Stimulated activated CD4-positive, alpha-beta T cell treated with anti-CD3 and anti-CD28 coated beads, Interleukin-12 subunit alpha, Interleukin-12 subunit beta, amount 100 ng/mL, for 4 hours (primary cell): ENCODE results near the gene SLC12A7.
"Not testable (repeated sequence)": the region's sequence is repeated elsewhere in the genome, so short reads cannot be mapped to it uniquely, and the experiment has no call there.

Experiments used
- DNase-seq: peaks from one replicate; pipeline ENCODE4 v3.0.0-alpha.2; 2020

The SLC12A7 gene

DNA sequence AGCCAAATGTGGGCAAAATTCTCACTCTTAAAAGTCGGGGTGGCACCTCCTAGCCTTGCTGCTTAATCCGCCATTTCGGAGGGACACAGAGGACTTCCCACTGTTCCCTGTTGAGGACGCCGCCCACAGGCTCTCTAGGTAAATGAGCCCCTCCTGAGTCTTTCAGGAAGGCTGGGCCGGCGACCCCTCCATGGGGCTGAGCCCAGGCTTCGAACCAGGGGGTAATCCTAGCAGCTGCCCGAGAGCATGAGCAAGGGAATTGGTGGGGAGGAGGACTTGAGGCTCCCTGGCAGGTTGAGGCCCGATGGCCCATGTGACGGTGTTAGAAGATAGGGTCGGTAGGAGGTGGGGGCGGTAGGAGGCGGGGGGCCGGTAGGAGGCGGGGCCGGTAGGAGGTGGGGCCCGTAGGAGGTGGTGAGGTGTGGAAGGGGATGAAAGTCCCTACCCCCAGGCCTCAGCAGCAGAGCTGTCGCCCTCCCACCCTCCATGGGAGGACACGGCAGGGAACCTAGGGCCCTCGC, 17.1 kb downstream of the SLC12A7 start:
- DNase-seq: no peak

DNA sequence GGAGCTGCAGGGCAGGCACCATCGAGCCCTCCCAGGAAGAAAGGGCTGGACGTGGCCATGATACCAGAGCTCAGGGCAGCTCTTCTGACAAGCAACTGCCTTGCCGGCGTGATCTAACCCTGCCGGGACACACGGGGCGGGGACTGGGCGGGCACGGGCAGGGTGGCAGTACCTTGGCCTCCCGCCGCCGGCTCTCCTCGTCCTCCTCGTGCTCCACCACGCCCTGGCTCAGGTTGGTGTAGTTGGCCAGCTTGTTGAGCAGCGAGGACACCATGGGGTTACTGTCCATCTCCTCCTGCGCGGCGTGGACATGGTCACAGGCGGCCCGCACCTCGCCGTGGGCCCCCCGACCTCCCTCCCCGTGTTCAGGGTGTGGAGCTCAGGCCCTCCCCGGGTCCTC, 18.5 kb downstream of the SLC12A7 start:
- DNase-seq: no peak

GRCh38 chr5:1092122-1092521, 19.7 kb downstream of the SLC12A7 start:
- DNase-seq: no peak

GRCh38 chr5:1091632-1092031, 20.2 kb downstream of the SLC12A7 start:
- DNase-seq: no peak

- no peak for DNase-seq
These were observed 21.3 kb downstream of the SLC12A7 start for GRCh38 chr5:1090538-1090937.

- no peak for DNase-seq
These were observed 22.2 kb downstream of the SLC12A7 start for GRCh38 chr5:1089621-1090040.

DNA sequence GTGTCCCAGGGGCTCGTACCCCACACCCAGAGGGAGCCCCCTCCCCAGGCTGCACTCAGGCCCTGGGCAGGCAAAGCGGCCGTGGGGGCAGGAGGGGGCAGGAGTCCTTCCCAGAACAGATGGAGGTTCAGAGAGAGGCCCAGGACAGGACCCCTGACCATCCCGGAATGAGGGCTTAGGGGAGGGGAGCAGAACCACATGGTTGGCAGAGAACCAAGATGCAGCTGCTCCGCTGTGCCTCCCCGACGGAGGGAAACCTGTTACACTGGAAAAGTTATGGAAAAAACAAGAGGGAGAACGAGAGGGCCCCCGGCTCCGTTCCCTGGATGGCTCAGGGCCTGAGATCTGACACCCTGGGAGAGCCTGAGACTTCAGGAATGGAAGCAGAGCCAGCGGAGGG, 22.7 kb downstream of the SLC12A7 start:
- no peak for DNase-seq

DNA sequence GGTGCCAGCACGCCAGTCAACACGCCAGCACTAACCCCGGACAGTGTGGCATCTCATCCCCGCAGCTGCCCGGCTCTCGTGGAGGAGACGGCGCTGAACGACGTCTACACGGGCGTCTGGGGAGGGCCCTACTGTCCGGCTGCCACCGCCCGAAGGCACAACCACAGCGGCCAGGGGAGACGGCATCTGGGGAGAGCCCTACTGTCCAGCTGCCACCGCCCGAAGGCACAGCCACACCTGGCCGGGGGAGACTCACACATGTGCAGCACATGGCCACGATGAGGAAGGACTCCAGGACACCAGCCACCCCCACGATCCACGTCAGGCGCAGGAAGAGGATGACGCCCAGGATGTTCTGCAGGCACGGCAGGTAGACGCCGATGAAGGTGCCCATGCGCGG, 23.1 kb downstream of the SLC12A7 start:
- no peak for DNase-seq

DNA sequence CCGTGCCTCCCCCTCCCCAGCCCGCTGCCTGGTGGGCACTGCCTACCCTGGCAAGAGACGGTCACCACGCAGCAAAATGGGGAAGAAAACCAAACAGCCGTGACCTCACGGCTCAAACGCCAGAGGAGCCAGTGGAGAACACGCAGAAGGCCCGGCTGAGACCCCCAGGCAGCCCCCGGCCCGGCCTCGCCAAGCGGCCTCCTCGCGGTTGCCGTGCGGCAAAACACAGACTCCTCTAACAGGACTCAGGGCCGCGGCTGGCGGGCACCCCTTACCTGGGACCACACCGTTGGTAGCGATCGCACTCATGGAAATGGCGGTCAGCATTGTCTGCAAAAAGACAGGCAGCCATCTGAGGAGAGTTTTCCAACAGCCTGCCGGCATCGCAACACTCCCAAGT, 23.8 kb downstream of the SLC12A7 start:
- DNase-seq: no peak

- DNase-seq: no peak
These were observed 24.4 kb downstream of the SLC12A7 start for GRCh38 chr5:1087428-1087827.

DNA sequence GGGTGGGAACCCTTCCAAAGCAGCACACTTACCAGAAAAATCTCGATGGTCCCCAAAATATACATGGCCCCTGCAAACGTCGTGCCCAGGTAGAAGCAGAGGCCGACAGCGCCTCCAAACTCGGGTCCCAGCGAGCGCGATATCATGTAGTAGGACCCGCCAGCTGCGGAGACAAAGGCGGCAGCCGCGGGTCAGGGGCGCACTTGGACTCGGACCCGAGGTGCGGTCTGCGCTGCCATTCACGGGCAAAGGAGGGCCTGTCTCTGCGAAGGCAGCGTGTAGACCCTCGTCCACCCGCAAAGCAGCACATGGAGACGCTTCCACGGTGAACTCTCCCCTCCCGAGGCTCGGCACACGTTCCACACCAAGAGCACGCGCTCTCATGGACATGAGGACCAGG, 25.0 kb downstream of the SLC12A7 start:
- no peak for DNase-seq

DNA sequence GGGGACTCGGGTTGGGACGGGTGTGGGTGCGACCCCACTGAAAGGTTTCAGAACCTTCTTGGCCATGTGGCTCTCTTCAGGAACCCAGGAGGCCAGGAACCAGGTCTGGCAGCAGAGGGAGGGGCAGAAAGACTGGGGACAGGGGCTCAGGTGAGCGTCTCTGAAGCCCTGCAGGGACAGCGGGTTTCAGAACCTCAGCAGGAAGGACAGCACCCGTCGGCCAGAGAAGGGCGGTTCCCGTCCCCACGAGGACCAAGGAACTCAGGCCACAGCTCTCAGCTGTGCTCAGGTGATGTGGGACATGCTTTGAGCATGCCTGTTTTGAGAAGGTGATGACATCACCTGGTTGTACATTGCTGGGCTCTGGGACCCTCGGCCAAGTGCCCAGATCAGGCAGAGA, 25.7 kb downstream of the SLC12A7 start:
- no peak for DNase-seq

- DNase-seq: no peak
These were observed 26.5 kb downstream of the SLC12A7 start for GRCh38 chr5:1085391-1085790.

GRCh38 chr5:1083823-1084605, 27.8 kb downstream of the SLC12A7 start:
- no peak for DNase-seq

DNA sequence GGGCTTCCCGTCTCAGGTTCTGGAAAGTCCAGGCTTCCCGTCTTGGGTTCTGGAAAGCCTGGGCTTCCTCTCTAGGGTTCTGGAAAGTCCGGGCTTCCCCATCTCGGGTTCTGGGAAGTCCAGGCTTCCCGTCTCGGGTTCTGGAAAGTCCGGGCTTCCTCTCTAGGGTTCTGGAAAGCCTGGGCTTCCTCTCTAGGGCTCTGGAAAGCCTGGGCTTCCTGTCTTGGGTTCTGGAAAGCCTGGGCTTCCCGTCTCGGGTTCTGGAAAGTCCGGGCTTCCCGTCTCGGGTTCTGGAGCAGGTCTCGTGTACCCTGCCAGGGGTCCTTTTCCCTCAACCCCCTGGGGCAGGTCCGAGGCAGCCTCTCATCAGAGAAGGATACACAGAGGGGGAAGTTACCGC, 28.8 kb downstream of the SLC12A7 start:
- DNase-seq: not testable (repeated sequence)

DNA sequence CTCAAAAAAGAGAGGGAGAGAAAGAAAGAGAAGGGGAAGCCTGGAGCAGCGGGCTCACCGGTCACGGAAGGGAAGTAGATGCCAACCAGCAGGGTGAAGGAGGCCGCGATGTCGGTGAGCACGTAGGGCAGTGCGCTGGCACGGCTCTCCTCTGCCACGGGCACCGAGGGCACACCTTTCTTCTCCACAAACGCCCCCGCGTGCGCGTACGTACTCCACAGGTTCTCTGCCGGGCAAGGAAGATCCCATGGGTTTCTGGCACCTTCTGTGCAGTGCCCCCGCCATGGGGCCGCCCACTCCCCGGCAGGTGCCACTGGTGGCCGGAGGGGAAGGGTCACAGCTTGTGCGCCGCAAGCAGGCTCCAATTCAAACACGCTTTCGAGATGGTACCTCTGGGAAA, 30.3 kb downstream of the SLC12A7 start:
- DNase-seq: no peak

GRCh38 chr5:1080432-1080831, 31.4 kb downstream of the SLC12A7 start:
- DNase-seq: no peak

- no peak for DNase-seq
These were observed 31.9 kb downstream of the SLC12A7 start for GRCh38 chr5:1079961-1080360.

DNA sequence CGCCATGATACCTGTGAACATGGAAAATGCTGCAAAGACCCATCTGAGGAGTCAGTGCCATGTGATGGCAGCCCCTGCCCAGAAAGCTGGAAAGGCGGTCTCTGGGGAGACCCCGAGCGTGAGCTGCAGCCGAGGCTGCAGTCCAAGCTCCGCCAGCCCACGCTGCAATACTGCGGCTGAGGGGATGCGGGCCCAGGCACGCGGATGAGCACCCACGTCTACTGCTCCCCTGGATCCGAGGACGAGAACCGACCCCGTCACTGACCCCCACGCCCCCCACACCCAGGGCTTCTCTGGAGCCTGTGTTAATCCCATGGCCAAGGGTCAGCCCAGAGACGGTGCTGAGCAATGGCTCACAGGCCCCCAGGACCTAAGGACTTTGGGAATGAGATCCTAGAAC, 32.4 kb downstream of the SLC12A7 start:
- no peak for DNase-seq

- DNase-seq: no peak
These were observed 33.0 kb downstream of the SLC12A7 start for GRCh38 chr5:1078851-1079250.

DNA sequence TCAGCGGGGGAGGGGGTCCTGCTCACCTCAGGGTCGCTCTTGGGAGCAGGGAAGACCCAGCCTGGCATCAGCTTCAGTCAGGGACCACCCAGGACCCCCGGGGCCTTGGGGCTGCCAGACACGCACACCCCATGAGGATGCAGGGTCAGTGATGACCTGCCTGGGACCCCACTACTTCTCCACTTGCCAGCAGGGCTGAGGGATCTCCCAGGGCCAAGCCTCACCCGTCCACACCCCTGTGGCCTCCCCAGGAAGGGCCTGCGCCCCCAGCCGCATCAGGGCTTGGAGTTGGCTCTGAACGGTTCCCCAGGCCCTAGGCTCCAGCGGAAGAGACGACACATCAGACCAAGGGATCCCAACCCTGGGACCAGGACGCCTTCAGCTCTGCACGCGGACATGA, 33.7 kb downstream of the SLC12A7 start:
- DNase-seq: no peak

- DNase-seq: no peak
These were observed 34.3 kb downstream of the SLC12A7 start for GRCh38 chr5:1077491-1078020.

- DNase-seq: no peak
These were observed 34.8 kb downstream of the SLC12A7 start for GRCh38 chr5:1077026-1077425.

DNA sequence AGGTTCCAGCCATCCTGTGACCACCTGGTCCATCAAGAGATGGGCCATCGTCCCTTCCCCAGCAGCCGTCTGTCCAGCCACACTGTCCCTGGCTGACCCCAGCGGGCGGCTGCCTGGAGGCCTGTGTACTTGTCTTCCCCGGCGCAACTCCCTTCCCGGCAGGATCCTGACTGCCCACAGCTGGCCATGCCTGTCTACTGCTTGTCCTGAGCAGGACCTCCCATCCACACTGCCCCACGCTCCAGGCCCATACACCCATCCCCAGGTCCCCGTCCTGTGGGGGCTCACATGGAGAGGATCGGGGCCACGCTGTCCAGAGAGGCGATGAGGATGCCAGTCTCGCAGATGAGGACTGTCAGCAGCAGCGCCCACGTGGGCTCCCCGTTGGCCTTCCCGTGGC, 35.5 kb downstream of the SLC12A7 start:
- no peak for DNase-seq

GRCh38 chr5:1075931-1076330, 35.9 kb downstream of the SLC12A7 start:
- DNase-seq: no peak
